Upper lobe of right lung (tissue), 1 donor: ENCODE results near the gene SLC35F1. TPM values are rescaled to one million over a fixed set of nuclear protein-coding genes. Genes with fewer than 3 reads are reported as not detected.
A peak's percentile ranks its signal among the peaks of the same experiment; 100 is the strongest.

ENCODE experiments used
- ATAC-seq: fragments of 200-7000 bp; cut with Tn5 transposase; one replicate; pipeline ENCODE4 v1.9.1; 2020; ENCODE audit warnings: mild to moderate bottlenecking, moderate library complexity
- DNase-seq: peaks from one replicate; pipeline ENCODE4 v3.0.0-alpha.2; 2020
- H3K27ac ChIP-seq: fragments of 200-600 bp; one replicate; pipeline ENCODE4 v1.8.0; 2022
- H3K27me3 ChIP-seq: fragments of 200-600 bp; one replicate; pipeline ENCODE4 v1.8.0; 2022; ENCODE audit warnings: mild to moderate bottlenecking
- H3K36me3 ChIP-seq: fragments of 200-600 bp; one replicate; pipeline ENCODE4 v1.8.0; 2022
- H3K4me1 ChIP-seq: fragments of 200-600 bp; one replicate; pipeline ENCODE4 v1.8.0; 2022
- H3K4me3 ChIP-seq: fragments of 200-600 bp; one replicate; pipeline ENCODE4 v1.8.0; 2022; ENCODE audit warnings: mild to moderate bottlenecking
- H3K9me3 ChIP-seq: fragments of 200-600 bp; one replicate; pipeline ENCODE4 v1.8.0; 2022
- intact Hi-C: fragments of 100-400 bp; cut with DNase I; formaldehyde crosslinking; loops from one replicate; pipeline ENCODE4 v1.11.0; 2022
- total RNA-seq: library from RNA; stranded (reverse); fragmentation: NEBNext Ultra II Directional; extraction: Animal tissue kit (Norgen Biotek cat#: 25700); gene quantifications from one replicate; pipeline ENCODE4 v1.2.1, GENCODE V29; 2021
- TF ChIP-seq, protein P1 (sequence below): fragments of 200-600 bp; IDR thresholded peaks from one replicate; pipeline ENCODE4 v1.8.0; 2022; ENCODE audit warnings: antibody characterized with exemption
- donor health status: DM: no; HTN: yes; CAD: no; lungs with severe emphysema.

Gene SLC35F1
- total RNA-seq, 1 donor from 2014 or later, result 0.29 TPM

DNA sequence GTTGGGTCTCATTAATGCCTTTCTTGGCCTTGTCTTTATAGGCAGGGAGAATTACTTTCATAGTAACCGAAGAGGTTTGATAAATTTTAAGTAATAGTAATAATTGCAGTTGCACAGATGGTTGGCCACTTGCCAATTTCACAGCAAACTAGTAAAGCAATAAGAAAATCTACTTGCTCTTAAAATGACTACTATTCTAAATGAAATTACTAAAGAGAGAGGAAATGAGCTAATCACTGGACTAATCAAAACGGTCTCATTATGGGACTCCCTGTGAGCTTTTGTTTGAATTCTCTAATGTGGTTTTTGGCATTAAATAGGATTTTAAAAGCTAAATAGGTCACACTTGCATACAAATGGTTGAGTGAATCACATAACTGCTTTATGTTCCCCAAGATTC lies 413.6 kb downstream of the SLC35F1 start:
- no peak for DNase-seq
- TF ChIP-seq, protein P1, sequence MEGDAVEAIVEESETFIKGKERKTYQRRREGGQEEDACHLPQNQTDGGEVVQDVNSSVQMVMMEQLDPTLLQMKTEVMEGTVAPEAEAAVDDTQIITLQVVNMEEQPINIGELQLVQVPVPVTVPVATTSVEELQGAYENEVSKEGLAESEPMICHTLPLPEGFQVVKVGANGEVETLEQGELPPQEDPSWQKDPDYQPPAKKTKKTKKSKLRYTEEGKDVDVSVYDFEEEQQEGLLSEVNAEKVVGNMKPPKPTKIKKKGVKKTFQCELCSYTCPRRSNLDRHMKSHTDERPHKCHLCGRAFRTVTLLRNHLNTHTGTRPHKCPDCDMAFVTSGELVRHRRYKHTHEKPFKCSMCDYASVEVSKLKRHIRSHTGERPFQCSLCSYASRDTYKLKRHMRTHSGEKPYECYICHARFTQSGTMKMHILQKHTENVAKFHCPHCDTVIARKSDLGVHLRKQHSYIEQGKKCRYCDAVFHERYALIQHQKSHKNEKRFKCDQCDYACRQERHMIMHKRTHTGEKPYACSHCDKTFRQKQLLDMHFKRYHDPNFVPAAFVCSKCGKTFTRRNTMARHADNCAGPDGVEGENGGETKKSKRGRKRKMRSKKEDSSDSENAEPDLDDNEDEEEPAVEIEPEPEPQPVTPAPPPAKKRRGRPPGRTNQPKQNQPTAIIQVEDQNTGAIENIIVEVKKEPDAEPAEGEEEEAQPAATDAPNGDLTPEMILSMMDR, result no peak
- H3K4me3 ChIP-seq, result no peak overlapping the region
- no peaks in the 10 kb centered on the region for H3K9me3 ChIP-seq
- H3K27me3 ChIP-seq, result no peaks in the 10 kb centered on the region
- no peaks in the 10 kb centered on the region for H3K36me3 ChIP-seq
- peaks cover 11% of the 10 kb centered on the region for H3K4me1 ChIP-seq
- ATAC-seq, result no peak
- no peak overlapping the region for H3K27ac ChIP-seq
- intact Hi-C loops, result no loop called here

GRCh38 chr6:118324116-118324515 lies 417.1 kb downstream of the SLC35F1 start:
- intact Hi-C loops, result no loop called here
- Histone ChIP-seq H3K9me3 (no peaks in the 10 kb centered on the region), H3K4me1 (peaks cover under 1% of the 10 kb centered on the region), H3K27me3 (no peaks in the 10 kb centered on the region), H3K4me3 (no peak overlapping the region), H3K36me3 (no peaks in the 10 kb centered on the region), H3K27ac (no peak overlapping the region)
- peak; percentile 82 for ATAC-seq
- TF ChIP-seq, protein P1, result no peak
- DNase-seq, result no peak

DNA sequence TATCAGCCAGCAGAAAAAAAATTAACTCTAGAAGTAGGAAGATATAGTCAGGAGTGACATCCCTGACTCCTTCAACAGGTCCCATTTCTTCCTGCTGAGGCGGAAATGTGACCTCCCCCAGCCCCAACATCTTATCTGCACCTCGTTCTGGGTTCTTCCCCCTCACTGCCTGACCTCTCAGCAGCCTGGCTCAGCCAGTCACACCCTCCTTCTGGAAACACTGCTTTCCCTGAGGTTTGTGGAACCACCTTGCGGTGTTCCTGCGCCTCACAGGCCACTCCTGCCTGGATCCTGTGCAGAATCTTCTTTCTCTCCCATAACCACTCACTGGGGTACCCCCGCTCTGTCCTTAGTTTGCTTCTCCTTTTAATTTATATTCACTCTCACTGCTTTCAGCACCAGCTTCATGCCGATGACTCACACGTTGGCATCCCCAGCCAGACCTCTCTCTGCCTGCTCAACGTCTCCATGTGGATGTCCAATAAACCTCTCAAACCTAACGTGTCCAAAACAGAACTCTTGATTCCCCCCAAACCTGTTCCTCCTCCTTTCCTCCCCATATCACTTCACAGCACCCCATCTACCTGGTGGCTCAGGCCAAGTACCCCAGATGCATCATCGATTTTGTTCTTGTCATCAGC lies 418.3 kb downstream of the SLC35F1 start:
- Histone ChIP-seq H3K27ac (no peak overlapping the region), H3K4me1 (no peaks in the 10 kb centered on the region), H3K36me3 (no peaks in the 10 kb centered on the region), H3K9me3 (no peaks in the 10 kb centered on the region), H3K27me3 (no peaks in the 10 kb centered on the region), H3K4me3 (no peak overlapping the region)
- TF ChIP-seq, protein P1, result no peak
- DNase-seq, result no peak
- no peak for ATAC-seq
- intact Hi-C loops, result no loop called here

DNA sequence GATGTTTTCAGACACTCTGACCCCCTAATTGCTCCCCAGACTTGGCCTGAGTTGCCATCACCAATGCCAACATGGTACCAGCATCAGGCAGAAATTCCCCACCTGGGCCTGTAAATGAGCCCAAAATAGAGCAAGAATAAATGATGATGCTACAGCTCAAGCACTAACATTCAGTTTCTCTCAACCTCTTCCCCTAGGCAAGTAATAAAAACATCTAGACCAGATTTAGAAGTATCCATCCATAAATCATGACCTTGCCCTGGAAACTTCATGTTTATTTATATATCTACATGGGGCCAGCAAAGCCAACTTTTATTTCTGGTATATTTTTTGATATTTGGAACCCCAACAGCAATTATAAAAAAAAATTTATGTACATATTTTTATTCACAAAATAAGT lies 419.6 kb downstream of the SLC35F1 start:
- no peak overlapping the region for H3K27ac ChIP-seq
- intact Hi-C loops, result no loop called here
- H3K4me3 ChIP-seq, result no peak overlapping the region
- no peaks in the 10 kb centered on the region for H3K27me3 ChIP-seq
- no peaks in the 10 kb centered on the region for H3K4me1 ChIP-seq
- TF ChIP-seq, protein P1, result no peak
- ATAC-seq (no peak), DNase-seq (no peak)
- no peaks in the 10 kb centered on the region for H3K36me3 ChIP-seq
- no peaks in the 10 kb centered on the region for H3K9me3 ChIP-seq

- no peak overlapping the region for H3K27ac ChIP-seq
- H3K4me1 ChIP-seq, result no peaks in the 10 kb centered on the region
- no peak for DNase-seq
- no peaks in the 10 kb centered on the region for H3K27me3 ChIP-seq
- intact Hi-C loops, result no loop called here
- no peaks in the 10 kb centered on the region for H3K9me3 ChIP-seq
- no peak overlapping the region for H3K4me3 ChIP-seq
- no peaks in the 10 kb centered on the region for H3K36me3 ChIP-seq
- ATAC-seq, result no peak
- TF ChIP-seq, protein P1, result no peak
Measured at GRCh38 chr6:118327237-118327636, 420.2 kb downstream of the SLC35F1 start.

GRCh38 chr6:118333772-118334171 lies 426.7 kb downstream of the SLC35F1 start:
- Histone ChIP-seq H3K4me3 (no peak overlapping the region), H3K9me3 (no peaks in the 10 kb centered on the region), H3K4me1 (no peaks in the 10 kb centered on the region), H3K36me3 (no peaks in the 10 kb centered on the region), H3K27me3 (no peaks in the 10 kb centered on the region), H3K27ac (no peak overlapping the region)
- intact Hi-C loops, result no loop called here
- ATAC-seq (no peak), DNase-seq (no peak)
- TF ChIP-seq, protein P1, result no peak
